ENCODE data around the gene DDAH1. TPM values are rescaled to one million over a fixed set of nuclear protein-coding genes. Genes with fewer than 3 reads are reported as not detected.

DDAH1 gene
- polyA plus RNA-seq, 1 donor = 50.0 TPM

Other genes starting within 250 kb of the DDAH1 start
- 23.6 TPM for gene C1orf52, start 205.5 kb downstream of the DDAH1 start, polyA plus RNA-seq (ENCODE audit: insufficient read length)
- gene BCL10, start 188.5 kb downstream of the DDAH1 start, polyA plus RNA-seq (ENCODE audit: insufficient read length) = 9.5 TPM
- gene CCN1, start 115.6 kb upstream of the DDAH1 start, polyA plus RNA-seq (ENCODE audit: insufficient read length) = 71.7 TPM
- 17.5 TPM for gene ZNHIT6, start 243.3 kb upstream of the DDAH1 start, polyA plus RNA-seq (ENCODE audit: insufficient read length)